Nephron (organoid): ENCODE results near the gene ASRGL1.
A peak's percentile ranks its signal among the peaks of the same experiment; 100 is the strongest.

Source experiments
- H3K27ac Mint-ChIP-seq, 3 experiments: 2 replicates each; pipeline ENCODE4 v1.8.0; 2020; ENCODE audit warnings: mixed read lengths in 3 of 3, mild to moderate bottlenecking in 2 of 3, moderate library complexity in 1 of 3
- H3K27me3 Mint-ChIP-seq: 2 replicates; pipeline ENCODE4 v1.8.0; 2021; ENCODE audit warnings: low read depth, mild to moderate bottlenecking, moderate library complexity, mixed read lengths
- H3K36me3 Mint-ChIP-seq: 2 replicates; pipeline ENCODE4 v1.8.0; 2020; ENCODE audit warnings: low read depth, mixed read lengths
- H3K4me1 Mint-ChIP-seq: 2 replicates; pipeline ENCODE4 v1.8.0; 2020; ENCODE audit warnings: mixed read lengths
- H3K4me3 Mint-ChIP-seq, 3 experiments: 2 replicates each; pipeline ENCODE4 v1.8.0; 2020; ENCODE audit warnings: mild to moderate bottlenecking in 3 of 3, mixed read lengths in 3 of 3, moderate library complexity in 2 of 3
- H3K9me3 Mint-ChIP-seq: 2 replicates; pipeline ENCODE4 v1.8.0; 2020; ENCODE audit warnings: mixed read lengths
- TF ChIP-seq, protein P1 (sequence below), 3 experiments: fragments of 200-600 bp; sonication (generic); IDR thresholded peaks; one replicate each; pipeline ENCODE4 v1.5.0; 2021; ENCODE audit warnings: antibody characterized with exemption in 3 of 3; ENCODE audit not compliant: unreplicated experiment in 3 of 3

The ASRGL1 gene

DNA sequence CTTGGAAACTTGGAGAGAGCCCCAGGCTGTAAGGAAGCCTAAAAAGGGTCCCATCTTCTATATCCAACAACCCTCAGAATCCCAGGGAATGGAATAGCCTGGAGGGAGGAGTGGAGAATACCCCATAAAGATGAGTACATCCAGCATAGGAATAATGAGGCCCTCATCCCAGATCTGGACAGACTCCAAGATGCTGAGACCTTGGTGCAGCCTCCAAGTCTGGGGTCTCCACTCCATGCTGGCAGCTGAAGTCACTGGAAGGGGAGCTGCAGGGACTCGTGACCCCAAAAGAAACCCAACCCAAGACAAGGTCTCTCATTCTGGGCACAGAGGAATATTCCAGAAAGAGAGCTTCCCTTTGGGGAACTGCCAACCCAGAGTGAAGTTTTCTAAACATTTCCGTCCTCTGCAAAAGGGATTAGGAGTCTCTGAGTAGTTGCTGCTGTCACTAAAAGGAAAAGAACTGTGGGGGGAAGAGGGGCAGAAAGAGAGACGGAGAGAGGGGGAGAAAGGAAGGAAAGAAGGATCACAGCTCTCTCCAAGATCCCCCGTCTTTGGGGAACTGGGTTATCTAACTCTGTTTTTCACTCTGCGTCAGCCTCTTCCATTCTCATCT, 82.2 kb downstream of the ASRGL1 start:
- Mint-ChIP-seq H3K4me1 (peaks cover 52% of the 10 kb centered on the region), H3K36me3 (no peaks in the 10 kb centered on the region), H3K9me3 (no peaks in the 10 kb centered on the region), H3K4me3 (peak overlapping the region in 2 of 3 experiments; percentile 25 to 31), H3K27ac (peak overlapping the region; percentile 94 to 100 (median 97)), H3K27me3 (peaks cover 11% of the 10 kb centered on the region)
- TF ChIP-seq, protein P1, sequence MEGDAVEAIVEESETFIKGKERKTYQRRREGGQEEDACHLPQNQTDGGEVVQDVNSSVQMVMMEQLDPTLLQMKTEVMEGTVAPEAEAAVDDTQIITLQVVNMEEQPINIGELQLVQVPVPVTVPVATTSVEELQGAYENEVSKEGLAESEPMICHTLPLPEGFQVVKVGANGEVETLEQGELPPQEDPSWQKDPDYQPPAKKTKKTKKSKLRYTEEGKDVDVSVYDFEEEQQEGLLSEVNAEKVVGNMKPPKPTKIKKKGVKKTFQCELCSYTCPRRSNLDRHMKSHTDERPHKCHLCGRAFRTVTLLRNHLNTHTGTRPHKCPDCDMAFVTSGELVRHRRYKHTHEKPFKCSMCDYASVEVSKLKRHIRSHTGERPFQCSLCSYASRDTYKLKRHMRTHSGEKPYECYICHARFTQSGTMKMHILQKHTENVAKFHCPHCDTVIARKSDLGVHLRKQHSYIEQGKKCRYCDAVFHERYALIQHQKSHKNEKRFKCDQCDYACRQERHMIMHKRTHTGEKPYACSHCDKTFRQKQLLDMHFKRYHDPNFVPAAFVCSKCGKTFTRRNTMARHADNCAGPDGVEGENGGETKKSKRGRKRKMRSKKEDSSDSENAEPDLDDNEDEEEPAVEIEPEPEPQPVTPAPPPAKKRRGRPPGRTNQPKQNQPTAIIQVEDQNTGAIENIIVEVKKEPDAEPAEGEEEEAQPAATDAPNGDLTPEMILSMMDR (IDR thresholded peaks at IDR 0.05; ENCODE audit: unreplicated experiment in 3 of 3), result no peak

DNA sequence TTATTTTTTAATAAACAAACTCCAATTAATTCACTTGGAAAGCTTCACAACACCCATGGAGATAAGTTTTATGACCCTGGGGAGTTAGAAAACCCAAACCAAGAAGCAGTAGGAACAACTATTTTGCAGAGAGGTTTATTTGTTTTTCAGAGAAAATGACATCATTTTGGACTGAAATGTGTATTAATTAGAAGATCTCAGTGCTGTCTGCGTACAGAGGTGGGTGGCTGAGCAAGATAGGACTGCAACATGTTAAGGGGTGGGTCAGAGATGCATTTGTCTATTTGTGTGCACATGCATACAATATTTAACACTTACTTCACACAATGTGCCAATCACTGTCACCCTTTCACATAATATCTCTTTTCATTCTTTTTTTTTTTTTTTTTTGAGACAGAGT, 82.7 kb downstream of the ASRGL1 start:
- no peaks in the 10 kb centered on the region for H3K9me3 Mint-ChIP-seq
- peaks cover 14% of the 10 kb centered on the region for H3K27me3 Mint-ChIP-seq
- H3K4me1 Mint-ChIP-seq, result peaks cover 55% of the 10 kb centered on the region
- peak overlapping the region in 1 of 3 experiments; percentile 31 for H3K4me3 Mint-ChIP-seq
- TF ChIP-seq, protein P1 (IDR thresholded peaks at IDR 0.05; ENCODE audit: unreplicated experiment in 3 of 3), result no peak
- no peaks in the 10 kb centered on the region for H3K36me3 Mint-ChIP-seq
- peak overlapping the region; percentile 94 to 100 (median 97) for H3K27ac Mint-ChIP-seq

DNA sequence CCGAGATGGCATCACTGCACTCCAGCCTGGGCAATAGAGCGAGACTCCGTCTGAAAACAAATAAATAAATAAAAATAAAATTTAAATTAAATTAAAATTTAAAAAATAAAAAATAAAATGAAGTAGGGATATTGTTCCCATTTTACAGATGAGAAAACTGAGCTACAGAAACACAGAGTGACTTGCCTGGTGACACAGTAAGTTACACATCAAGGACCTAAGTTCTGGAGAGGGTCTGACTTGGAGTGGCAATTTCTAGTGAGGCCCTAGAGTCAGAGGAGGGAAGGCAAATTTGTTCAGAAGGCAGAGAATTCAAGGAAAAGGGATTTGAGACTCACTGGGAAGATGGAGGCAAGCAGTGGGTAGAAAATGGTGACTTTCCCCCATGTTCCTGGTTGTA, 83.6 kb downstream of the ASRGL1 start:
- no peak overlapping the region for H3K4me3 Mint-ChIP-seq
- peaks cover 55% of the 10 kb centered on the region for H3K4me1 Mint-ChIP-seq
- no peaks in the 10 kb centered on the region for H3K9me3 Mint-ChIP-seq
- peak overlapping the region; percentile 46 to 98 (median 89) for H3K27ac Mint-ChIP-seq
- peaks cover 14% of the 10 kb centered on the region for H3K27me3 Mint-ChIP-seq
- TF ChIP-seq, protein P1 (IDR thresholded peaks at IDR 0.05; ENCODE audit: unreplicated experiment in 3 of 3), result no peak
- no peaks in the 10 kb centered on the region for H3K36me3 Mint-ChIP-seq

DNA sequence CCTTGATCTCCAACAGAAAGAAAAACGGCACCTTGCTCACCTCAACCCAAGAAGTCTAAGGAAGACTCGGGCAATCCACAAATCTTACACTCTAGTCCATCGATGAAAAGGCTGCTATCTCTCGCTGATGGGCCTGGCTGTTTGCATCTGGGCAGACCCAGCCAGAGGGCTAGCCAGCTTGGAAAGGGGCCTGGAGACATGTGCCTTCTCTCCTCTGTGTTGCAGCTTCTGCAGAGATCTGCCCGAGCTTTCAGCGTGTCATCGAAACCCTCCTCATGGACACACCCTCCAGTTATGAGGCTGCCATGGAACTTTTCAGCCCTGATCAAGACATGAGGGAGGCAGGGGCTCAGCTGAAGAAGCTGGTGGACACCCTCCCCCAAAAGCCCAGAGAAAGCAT, 84.7 kb downstream of the ASRGL1 start:
- Mint-ChIP-seq H3K36me3 (no peaks in the 10 kb centered on the region), H3K4me3 (peak overlapping the region in 1 of 3 experiments; percentile 29), H3K9me3 (no peaks in the 10 kb centered on the region), H3K4me1 (peaks cover 64% of the 10 kb centered on the region), H3K27ac (peak overlapping the region; percentile 23 to 98 (median 89)), H3K27me3 (peaks cover 24% of the 10 kb centered on the region)
- TF ChIP-seq, protein P1 (IDR thresholded peaks at IDR 0.05; ENCODE audit: unreplicated experiment in 3 of 3), result no peak

DNA sequence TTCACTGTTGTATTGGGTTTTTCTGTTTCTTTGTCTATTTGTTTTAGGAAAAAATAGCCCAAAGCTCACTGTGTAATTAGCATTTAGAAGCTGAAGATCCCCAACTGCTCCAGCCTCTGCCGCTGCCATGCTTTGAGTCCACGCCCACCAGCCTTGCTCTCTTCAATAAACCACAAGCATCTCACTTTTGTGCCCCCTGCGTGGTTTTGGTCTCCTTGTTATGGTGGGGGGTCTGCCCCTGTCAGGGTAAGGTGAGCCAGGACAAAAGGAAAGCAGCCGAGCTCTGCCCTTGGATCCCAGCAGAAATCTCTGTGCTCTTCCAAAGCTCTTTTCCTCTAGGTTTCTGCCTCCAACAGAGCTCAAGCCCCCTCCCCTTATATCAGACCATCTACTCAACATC, 85.8 kb downstream of the ASRGL1 start:
- Mint-ChIP-seq H3K36me3 (no peaks in the 10 kb centered on the region), H3K9me3 (no peaks in the 10 kb centered on the region), H3K27me3 (peaks cover 24% of the 10 kb centered on the region), H3K4me1 (peaks cover 63% of the 10 kb centered on the region), H3K27ac (peak overlapping the region; percentile 86 to 98 (median 97)), H3K4me3 (peak overlapping the region; percentile 51 to 73 (median 64))
- TF ChIP-seq, protein P1 (IDR thresholded peaks at IDR 0.05; ENCODE audit: unreplicated experiment in 3 of 3), result no peak

DNA sequence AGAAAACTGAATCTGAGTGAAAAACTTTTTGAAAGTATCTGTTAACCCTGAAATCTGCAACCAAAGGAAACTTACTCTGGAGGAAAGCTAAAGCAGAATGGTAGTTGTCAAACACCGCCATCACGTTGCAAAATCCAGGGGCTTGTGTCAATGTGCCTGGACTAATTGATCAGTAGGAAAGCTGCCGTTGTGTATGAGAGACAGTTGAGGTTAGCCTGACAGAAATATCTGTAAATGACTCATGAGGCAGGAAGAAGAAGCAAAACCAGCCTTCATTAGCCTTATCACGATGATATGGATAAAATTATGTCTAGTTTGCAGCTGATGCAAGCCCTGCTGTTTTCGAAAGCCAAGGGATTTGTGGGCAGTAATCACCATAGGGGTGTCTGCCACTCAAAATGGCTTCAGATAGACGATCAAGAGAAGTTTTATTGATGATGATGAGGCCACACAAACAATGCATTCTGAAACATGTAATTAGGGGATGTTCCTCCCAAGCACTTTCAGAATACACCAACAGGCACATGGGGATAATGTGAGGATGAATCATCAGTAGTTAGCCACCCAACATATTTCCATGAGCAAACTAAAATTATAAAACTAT, 90.5 kb downstream of the ASRGL1 start:
- TF ChIP-seq, protein P1 (IDR thresholded peaks at IDR 0.05; ENCODE audit: unreplicated experiment in 3 of 3), result no peak
- peaks cover 27% of the 10 kb centered on the region for H3K27me3 Mint-ChIP-seq

More for the DNA sequence above, 90.5 kb downstream of the ASRGL1 start:
- peak overlapping the region; percentile 72 to 93 (median 77) for H3K27ac Mint-ChIP-seq
- no peaks in the 10 kb centered on the region for H3K9me3 Mint-ChIP-seq
- H3K4me1 Mint-ChIP-seq, result peaks cover 67% of the 10 kb centered on the region
- H3K36me3 Mint-ChIP-seq, result peaks cover 4% of the 10 kb centered on the region
- no peak overlapping the region for H3K4me3 Mint-ChIP-seq
